Measurements from ENCODE around the gene PEX5L.

Gene PEX5L

DNA sequence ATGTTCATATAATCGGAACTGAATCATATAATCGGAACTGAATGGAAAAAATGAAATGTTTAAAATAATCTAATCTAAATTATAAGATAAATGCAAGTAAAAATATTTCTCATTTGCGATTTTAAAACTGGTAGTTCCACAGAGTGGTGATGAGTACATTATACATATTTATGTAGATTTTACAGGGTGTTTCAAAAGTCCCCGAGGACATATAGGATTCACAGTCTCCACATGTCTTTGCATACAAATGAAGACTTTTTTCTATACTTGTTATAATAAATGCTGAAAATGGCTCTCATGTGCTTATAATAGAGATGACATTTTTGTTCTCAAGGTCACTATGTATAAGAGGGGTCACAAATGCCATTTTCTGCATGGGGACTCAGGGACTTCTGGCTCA is 139.5 kb downstream of the PEX5L start:
- no peak for DNase-seq (ENCODE audit: low read depth in 1 of 2, low spot score in 1 of 2)

DNA sequence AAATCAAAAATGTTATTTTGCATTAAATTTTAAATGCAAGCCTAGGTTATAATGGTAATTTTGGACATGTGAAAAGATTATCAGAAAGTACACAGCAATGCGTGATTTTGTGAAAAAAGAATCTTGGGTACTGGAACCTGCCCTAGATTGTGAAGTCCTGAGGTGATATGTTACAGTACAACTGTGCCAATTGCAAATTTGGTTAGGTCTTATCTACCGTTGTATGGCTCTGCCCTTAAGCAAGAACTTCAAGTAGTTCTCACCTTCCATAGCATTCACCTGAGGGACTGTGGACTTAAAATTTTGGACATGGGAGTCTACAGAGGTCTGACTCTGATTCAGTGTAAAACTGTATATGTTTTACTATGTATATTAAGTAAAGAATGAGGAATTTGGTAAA is 140.2 kb downstream of the PEX5L start:
- no peak for DNase-seq (ENCODE audit: low read depth in 1 of 2, low spot score in 1 of 2)

DNA sequence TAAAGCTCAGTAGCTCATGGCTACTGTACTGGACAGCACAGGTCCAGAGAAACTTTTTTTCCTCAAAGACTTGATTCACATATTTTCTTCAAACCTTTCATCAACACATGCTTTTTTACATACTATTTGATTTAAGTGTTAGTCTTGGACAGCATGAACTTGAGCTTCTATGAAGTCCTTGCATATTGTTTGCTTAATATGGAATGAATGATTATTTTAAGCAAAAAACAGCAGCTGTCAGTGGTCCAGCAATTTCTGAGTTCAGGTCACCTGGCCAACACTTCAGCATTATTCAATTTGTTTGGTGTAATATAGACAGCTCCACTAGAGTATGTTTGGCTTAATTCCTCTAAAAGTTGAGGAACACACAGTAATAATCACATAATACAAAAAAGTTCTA is 141.4 kb downstream of the PEX5L start:
- no peak for DNase-seq (ENCODE audit: low read depth in 1 of 2, low spot score in 1 of 2)

DNA sequence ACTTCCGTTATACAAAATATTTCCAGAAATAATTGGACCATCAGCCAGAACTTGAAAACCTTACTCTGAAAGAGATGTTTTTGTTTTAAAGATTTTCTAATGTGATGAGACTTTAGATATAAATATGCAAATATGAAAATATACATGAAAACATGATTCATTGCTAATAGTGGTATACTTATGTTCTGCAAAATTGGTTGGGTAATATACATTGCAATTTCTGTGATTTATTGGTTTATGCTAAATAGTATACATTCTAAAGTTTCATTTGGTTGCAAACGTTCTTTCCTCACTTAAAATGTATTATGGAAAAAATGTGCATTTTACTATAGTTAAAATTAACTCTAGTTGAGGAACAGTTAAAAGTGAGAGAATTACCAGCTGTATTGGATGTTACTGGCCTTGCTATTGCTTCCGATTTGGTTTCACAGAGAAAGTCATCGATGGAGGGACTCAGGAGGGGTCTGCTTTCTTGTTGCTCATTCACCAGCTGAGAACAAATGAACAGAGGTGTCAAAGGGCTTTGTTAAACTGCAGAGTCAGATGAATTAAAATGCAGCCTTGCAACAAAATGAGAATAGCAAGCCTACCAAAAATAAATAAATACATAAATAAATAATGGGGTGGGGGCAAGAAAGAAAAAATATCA is 149.3 kb downstream of the PEX5L start:
- DNase-seq (ENCODE audit: low read depth in 1 of 2, low spot score in 1 of 2) = no peak

DNA sequence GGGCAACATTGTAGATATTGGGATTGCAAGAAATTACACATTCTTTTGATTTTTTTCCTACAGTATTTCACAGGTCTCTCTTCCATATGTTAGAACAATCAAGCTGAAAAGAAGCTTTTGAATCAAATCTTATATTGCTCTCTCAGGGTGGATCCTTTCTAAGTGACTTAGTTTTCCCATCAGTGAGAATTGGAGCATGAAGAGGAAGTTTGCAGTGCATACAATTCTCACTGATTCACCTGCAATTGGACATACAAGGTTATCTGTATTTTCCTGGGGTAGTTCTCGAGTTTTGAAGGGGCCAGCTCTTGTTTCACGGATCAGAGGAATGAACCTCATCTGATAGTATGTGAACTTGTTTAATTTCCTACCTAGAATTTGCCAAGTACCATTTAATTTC is 150.8 kb downstream of the PEX5L start:
- no peak for DNase-seq (ENCODE audit: low read depth in 1 of 2, low spot score in 1 of 2)

DNA sequence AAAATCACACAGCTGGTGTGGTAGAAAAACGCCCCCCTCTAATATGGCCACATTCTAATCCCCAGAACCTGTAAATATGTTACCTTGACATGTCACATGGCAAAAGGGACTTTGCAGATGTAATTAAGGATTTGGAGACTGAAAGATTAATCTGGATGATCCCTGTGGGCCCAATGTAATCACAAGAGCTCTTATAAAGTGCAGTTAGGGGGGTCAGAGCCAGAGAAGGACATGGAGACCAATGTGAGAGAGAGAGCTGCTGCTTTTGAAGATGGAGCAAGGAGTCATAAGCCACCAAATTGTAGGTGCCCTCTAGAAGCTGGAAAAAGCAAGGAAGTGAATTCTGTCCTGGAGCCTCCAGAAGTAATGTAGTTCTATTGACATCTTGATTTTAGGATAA is 152.6 kb downstream of the PEX5L start:
- DNase-seq (ENCODE audit: low read depth in 1 of 2, low spot score in 1 of 2) = no peak

DNA sequence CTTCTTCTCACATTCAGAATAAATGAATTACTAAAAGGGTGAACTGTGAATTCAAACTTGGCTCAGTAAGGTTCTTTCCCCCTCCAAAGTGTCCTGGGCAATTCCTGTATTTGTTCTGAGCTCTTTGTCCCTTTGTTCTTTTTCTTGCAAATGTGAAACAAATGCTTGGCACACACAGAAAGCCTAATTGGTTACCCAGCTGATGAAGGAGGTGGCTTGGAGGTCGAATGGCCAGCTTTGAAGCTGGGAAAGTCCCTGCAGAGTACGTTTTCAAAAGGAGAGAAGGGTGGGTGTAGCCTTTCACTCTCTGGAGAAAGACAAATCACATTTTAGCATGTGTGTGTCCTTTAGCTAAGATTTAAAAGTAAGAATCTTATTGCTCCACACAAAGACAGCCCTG is 154.4 kb downstream of the PEX5L start:
- DNase-seq (ENCODE audit: low read depth in 1 of 2, low spot score in 1 of 2) = no peak

DNA sequence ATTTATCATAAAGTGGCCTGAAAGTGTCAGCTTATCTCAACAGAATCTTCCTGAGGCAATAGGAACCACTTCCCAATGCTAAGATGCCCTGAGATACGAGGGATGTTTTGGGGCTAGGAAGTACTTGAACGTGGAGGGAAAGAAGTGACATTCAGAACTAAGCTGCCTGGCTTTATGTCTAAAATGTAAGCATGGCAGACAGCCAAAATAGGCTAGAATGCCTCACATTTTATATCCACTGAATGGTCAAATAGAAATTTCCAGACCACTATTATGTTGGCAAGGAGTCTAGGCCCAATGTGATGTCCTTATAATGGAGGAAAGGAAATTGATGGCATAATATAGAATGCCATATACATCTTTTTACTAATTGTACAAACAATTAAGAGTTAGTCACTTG is 154.9 kb downstream of the PEX5L start:
- DNase-seq (ENCODE audit: low read depth in 1 of 2, low spot score in 1 of 2) = no peak

DNA sequence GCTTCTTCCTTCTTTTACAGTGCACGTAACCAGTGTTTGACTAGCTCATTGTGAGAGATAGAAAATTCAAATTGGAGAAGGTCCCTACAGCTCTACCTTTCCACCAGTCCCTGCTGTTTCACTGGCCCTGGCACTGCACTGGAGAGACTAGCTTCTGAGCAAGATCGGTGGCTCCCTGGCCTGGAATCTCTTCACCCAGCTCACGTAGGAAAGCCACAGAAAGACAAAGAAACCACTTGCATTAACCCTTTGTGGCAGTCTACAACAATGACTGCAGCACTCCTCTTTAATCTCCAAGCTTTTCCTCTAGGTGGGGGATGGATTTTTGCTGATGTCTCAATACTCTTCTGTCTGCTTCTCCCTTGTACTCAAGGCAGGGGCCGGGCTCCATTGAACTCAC is 155.9 kb downstream of the PEX5L start:
- no peak for DNase-seq (ENCODE audit: low read depth in 1 of 2, low spot score in 1 of 2)

DNA sequence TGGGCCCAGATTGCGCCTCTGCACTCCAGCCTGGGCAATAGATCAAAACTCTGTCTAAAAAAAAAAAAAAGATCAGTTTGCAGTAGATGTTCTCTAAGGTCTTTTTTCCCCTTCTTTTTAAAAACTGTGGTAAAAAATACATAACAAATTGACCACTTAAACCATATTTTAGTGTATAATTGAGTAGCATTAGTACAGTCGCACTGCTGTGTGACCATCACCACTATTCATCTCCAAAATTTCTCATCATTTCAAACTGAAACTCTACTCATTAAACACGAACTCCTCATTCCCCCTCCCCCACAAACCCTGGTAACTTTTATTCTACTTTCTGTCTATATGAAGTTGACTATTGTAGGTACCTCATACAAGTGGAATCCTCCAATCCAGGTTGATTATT is 160.3 kb downstream of the PEX5L start:
- no peak for DNase-seq (ENCODE audit: low read depth in 1 of 2, low spot score in 1 of 2)

DNA sequence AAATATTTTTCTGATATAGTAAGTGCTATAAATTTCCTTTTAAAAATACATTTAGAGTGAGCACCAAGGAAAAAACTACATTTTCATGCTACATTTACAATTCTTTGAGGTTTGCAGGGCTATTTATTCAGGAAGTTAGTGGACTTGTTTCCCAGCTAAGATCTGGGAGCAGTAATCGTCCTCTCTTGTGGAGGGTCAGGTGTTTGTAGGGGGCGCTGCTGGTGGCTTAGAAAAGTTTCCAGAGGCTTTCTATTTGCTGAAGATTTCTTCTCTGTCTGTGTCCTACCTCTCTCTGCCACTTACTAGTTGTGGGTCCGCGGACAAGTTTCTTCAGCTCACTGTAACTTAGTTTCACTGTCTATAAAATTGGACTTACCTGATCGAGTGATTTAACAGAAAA is 163.9 kb downstream of the PEX5L start:
- DNase-seq (ENCODE audit: low read depth in 1 of 2, low spot score in 1 of 2) = no peak

DNA sequence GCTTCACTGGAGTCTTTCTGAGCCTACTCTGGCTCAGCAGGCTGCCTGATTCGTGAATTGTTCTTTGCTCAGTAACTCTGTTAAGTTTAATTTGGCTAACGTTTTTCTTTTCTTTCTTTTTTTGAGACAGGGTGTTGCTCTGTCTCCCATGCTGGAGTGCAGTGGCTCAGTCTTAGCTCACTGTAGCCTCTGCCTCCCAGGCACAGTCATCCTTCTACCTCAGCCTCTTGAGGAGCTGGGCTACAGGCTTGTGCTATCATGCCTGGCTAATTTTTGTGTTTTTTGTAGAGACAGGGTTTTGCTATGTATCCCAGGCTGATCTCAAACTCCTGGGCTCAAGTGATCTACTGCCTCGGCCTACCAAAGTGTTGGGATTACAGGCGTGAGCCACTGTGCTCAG is 165.0 kb downstream of the PEX5L start:
- no peak for DNase-seq (ENCODE audit: low read depth in 1 of 2, low spot score in 1 of 2)

DNA sequence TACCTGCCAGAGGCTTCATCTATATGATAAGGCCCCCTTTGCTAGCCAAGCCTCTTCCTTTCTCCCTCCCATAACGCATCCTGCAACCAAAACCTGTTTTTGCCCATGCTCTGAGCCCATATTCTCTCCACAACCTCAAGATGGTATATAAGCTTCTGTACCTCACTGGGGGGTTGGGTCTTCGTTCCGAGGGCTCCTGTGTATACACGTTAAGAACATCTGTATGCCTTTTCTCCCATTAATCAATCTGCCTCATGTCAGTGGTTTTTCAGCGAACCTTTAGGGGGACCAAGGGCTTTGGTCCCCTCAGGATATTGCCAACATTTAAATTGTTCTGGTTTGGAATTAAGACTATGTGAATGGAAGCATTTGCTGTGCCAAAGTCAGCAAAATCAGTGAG is 168.0 kb downstream of the PEX5L start:
- DNase-seq (ENCODE audit: low read depth in 1 of 2, low spot score in 1 of 2) = no peak

DNA sequence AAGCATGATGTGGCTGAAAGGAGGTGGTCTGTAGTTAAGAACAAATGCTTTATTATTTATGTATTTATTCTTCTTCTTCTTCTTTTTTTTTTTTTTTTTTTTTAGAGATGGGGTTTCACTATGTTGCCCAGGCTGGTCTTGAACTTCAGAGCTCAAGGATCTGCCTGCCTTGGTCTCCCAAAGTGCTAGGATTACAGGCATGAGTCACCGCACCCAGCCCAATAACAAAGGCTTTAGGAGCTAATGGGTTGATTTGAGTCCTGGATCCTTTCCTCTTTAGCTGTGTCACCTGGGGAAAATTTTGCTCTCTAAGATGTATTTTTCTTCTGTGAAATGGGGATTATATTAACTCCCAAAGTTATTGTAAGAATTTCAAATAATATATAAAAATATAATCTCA is 168.8 kb downstream of the PEX5L start:
- no peak for DNase-seq (ENCODE audit: low read depth in 1 of 2, low spot score in 1 of 2)

DNA sequence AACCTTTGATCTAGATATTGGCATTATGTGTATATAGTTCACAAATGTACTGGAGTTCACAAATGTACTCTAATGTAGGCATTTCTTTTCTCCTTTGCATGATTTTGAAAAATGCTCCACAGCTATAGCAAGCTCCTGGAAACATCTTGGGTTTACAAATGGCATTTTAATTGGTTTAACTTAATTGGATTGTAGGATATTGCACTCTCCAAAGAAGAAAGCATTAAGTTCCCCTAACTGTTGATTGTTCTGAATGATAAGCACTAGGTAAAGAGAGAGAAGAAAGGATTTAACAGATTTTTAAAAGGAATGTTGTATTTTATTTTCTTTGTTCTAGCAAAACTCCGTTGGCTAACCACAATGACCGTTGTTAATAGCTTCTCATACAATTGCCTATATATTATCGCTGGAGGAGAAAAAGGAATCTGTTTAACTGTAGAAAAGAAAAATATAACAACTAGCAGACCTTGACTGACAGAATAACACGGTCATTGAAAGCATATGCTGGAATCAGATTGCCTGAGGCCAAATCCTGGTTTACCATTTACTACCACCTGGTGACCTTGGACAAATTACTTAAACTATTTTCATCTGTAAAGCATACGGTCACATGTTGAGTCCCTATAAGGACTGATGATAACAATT is 170.8 kb downstream of the PEX5L start:
- no peak for DNase-seq (ENCODE audit: low read depth in 1 of 2, low spot score in 1 of 2)

DNA sequence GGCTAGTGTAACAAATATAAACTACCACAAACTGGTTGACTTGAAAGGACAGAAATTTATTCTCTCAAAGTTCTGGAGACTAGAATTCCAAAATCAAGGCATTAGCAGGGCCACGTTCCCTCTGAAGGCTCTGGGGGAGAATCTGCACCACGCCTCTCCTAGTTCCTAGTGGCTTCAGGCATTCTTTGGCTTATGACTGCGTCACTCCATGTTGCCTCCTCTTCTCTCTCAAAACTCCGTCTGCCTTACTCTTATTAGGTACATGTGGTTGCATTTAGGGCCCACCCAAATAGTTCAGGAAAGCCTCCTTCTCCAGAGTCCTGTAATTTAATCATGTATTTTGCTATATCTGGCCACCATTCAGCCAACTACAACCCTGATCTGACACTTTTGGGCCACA is 174.8 kb downstream of the PEX5L start:
- no peak for DNase-seq (ENCODE audit: low read depth in 1 of 2, low spot score in 1 of 2)

DNA sequence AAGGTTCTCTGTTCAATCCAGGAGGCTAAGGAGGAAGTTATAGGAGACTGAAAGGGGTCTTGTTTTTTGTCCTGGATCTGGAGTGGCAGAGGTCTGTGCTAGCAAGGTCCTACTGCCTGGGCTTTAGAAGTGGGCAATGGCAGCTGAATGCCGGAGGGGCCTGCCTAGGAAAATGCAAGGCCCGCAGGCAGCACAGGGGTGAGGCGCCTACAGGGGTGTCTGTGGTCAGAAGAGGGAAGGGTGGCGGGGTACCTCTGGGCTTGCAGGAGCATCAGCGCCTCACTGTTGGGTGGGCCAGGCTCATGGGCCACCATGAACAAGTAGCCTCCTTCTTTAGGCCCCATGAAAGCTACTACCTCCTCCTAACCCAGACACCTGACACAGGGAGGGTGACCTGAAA is 175.4 kb downstream of the PEX5L start:
- DNase-seq (ENCODE audit: low read depth in 1 of 2, low spot score in 1 of 2) = no peak

DNA sequence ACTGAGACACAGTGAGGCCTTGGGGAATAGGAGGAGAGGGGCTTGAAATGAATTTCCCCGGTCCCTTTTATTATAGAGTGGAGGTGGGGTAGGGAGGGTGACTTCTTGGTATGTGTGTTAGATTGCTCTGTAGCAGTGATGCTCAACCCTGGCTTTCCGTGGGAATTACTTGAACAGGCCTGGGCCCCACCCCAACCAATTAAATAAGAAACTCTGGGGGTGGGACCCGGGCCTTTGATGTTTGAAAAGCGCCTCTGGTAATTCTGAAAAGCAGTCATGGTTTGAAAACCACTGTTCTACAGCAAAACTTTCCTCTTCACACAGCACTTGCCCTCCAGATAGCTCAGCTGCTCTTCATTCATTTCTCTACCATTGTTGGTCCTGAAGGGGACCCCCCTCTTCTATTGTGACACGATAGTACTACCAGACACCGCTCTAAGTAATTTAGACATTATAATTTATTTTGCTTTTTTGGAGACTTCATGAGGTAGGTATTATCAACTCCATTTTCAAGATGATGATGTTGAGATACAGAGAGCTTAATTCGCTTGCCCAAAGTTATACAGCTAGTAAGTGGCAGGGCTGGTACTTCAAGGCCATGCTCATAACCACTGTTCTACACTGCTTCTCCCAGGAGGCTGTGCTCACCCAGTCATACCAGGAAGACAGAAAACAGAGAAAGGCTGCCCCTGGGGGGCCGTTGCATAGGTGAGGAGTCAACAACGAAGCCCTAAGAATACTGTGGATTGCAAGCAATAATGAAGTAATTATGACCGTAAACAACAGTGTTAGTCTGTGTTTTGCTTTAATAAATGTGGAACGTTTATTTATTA is 176.2 kb downstream of the PEX5L start:
- DNase-seq (ENCODE audit: low read depth in 1 of 2, low spot score in 1 of 2) = no peak

DNA sequence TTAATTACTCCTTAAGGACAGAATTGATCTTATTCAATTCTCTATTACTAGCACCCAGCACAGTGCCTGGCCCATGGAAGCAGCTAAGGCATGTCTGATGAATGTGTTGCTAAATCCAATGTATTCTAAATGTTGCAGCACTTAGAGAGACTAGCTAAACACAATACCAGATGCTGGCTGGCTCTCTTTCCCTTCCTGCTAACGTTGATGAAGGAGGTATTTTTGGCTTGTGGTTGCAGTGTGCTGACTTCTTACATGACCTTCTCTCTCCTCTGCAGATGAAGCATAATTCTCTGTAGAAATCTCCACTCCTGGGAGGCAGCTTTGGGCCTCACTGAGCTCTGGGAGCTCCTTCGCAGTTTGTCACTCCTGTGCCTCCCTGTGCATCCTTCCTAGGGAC is 183.6 kb downstream of the PEX5L start:
- DNase-seq (ENCODE audit: low read depth in 1 of 2, low spot score in 1 of 2) = no peak

DNA sequence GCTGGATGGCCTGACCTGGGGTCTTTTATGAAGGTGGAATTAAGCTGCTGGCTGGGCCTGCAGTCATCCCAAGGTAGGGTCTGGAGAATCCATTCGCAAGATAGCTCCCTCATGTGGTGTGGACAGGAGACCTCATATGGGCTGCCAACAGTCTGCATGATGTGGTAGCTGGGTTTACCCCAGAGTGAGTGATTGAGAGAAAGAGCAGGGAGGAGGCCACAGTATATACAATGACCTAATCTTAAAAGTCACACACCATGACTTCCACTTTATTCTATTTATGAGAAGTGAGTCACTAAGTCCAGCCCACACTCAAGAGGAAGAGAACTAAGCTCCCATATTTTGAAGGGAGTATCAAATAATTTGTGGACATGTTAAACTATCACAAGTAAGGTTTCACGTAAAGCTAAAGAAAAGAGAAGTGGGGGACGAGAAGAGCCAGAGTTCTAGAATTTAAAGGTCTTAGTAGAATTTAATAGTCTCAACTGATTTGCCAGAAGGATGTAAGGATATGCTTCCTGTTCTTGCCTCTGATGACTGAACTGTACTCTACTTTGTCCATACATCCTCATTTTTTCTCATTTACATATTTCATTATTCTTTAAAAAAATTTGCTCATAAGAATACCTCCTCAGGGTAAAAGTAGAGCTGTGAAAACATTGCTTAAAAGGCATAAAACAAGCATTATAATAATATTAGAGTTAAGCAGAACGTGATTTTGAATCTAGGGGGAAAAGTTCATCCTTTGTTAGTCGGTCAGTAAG is 184.4 kb downstream of the PEX5L start:
- no peak for DNase-seq (ENCODE audit: low read depth in 1 of 2, low spot score in 1 of 2)

DNA sequence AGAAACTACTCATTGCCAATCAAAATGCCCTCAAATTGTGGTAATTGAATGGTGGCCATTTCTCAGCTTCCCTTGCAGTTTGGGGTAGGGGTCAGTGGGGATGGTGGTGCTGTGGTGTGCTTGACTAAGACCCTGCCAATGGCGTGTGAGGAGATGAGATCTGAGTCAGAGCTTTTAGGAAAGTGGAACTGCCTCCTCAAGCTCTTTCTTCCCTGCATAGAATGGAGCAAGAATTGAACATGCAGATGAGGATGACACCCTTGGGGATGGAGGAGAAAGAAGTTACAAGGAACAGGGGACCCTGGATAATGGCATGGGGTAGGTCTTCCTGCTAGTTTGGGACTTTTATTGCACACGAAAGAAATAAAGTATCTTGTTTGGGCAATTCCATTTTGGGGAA is 188.0 kb downstream of the PEX5L start:
- DNase-seq (ENCODE audit: low read depth in 1 of 2, low spot score in 1 of 2) = no peak

DNA sequence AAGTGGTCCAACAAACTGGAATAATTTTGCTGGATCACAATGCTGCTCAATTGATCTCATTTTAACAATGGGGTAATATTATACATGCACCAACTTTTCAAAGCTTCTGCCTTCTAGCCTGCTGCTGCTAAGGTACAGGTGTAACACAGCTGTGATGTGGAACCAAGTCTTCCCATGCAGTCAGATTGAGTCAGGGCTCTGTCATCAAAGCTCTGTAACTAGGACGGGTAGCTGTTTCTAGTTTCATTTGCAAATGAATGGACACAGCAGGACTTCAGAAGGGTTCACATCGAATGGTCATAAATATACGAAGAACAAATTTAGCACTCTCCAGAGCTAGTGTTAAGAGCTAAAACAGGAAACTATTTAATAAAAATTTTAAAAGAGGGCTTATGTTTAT is 194.7 kb downstream of the PEX5L start:
- DNase-seq (ENCODE audit: low read depth in 1 of 2, low spot score in 1 of 2) = no peak

All from stimulated activated CD4-positive, alpha-beta T cell treated with anti-CD3 and anti-CD28 coated beads, Interleukin-15, amount 100 ng/mL, for 1 hour (primary cell).